ENCODE data around the gene LCT.
"Not testable (repeated sequence)": the region's sequence is repeated elsewhere in the genome, so short reads cannot be mapped to it uniquely, and the experiment has no call there.

The LCT gene

GRCh38 chr2:135831180-135831812, 5.7 kb downstream of the LCT start:
- no peak for DNase-seq (ENCODE audit: low spot score)

GRCh38 chr2:135829378-135830135, 7.4 kb downstream of the LCT start:
- no peak for DNase-seq (ENCODE audit: low spot score)

- no peak for DNase-seq (ENCODE audit: low spot score)
These were observed 10.4 kb downstream of the LCT start for GRCh38 chr2:135826544-135826943.

GRCh38 chr2:135825550-135826176, 11.3 kb downstream of the LCT start:
- no peak for DNase-seq (ENCODE audit: low spot score)

- DNase-seq (ENCODE audit: low spot score): no peak
These were observed 11.9 kb downstream of the LCT start for GRCh38 chr2:135825131-135825530.

- no peak for DNase-seq (ENCODE audit: low spot score)
These were observed 14.1 kb downstream of the LCT start for GRCh38 chr2:135822855-135823254.

GRCh38 chr2:135821190-135821589, 15.8 kb downstream of the LCT start:
- DNase-seq (ENCODE audit: low spot score): no peak

GRCh38 chr2:135820003-135820618, 16.9 kb downstream of the LCT start:
- DNase-seq (ENCODE audit: low spot score): no peak

GRCh38 chr2:135818937-135819610, 17.9 kb downstream of the LCT start:
- peak; percentile 37 for DNase-seq (ENCODE audit: low spot score)

GRCh38 chr2:135817951-135818350, 19.0 kb downstream of the LCT start:
- no peak for DNase-seq (ENCODE audit: low spot score)

GRCh38 chr2:135817466-135817865, 19.5 kb downstream of the LCT start:
- no peak for DNase-seq (ENCODE audit: low spot score)

- no peak for DNase-seq (ENCODE audit: low spot score)
These were observed 21.7 kb downstream of the LCT start for GRCh38 chr2:135815269-135815668.

- DNase-seq (ENCODE audit: low spot score): no peak
These were observed 24.0 kb downstream of the LCT start for GRCh38 chr2:135812907-135813511.

- not testable (repeated sequence) for DNase-seq (ENCODE audit: low spot score)
These were observed 29.1 kb downstream of the LCT start for GRCh38 chr2:135807874-135808273.

GRCh38 chr2:135803278-135803677, 33.7 kb downstream of the LCT start:
- DNase-seq (ENCODE audit: low spot score): no peak

- DNase-seq (ENCODE audit: low spot score): no peak
These were observed 34.6 kb downstream of the LCT start for GRCh38 chr2:135802350-135802749.

- no peak for DNase-seq (ENCODE audit: low spot score)
These were observed 36.2 kb downstream of the LCT start for GRCh38 chr2:135800513-135801460.

- no peak for DNase-seq (ENCODE audit: low spot score)
These were observed 37.2 kb downstream of the LCT start for GRCh38 chr2:135799738-135800137.

- no peak for DNase-seq (ENCODE audit: low spot score)
These were observed 38.2 kb downstream of the LCT start for GRCh38 chr2:135798762-135799161.

- no peak for DNase-seq (ENCODE audit: low spot score)
These were observed 38.7 kb downstream of the LCT start for GRCh38 chr2:135798275-135798705.
